DND-41 (cell line): ENCODE data around the gene EFHD1.

Source experiments
- ATAC-seq: fragments of 200-7000 bp; cut with Tn5 transposase; 3 replicates; pipeline ENCODE4 v1.9.1; 2021; ENCODE audit warnings: low read depth; ENCODE audit not compliant: insufficient read depth
- DNase-seq: peaks from one replicate; pipeline ENCODE4 v3.0.0-alpha.2; 2020
- H2AFZ ChIP-seq: 2 replicates; pipeline ENCODE4 v1.6.0; 2012; ENCODE audit warnings: low read depth, low read length
- H3K27ac ChIP-seq: 2 replicates; pipeline ENCODE4 v1.5.1; 2012; ENCODE audit warnings: low read length, inconsistent platforms
- H3K27me3 ChIP-seq: fragments of 200-600 bp; sonication (generic); 2 replicates; pipeline ENCODE4 v1.6.0; 2012; ENCODE audit warnings: low read length, mild to moderate bottlenecking, inconsistent platforms; ENCODE audit not compliant: insufficient read depth, poor library complexity
- H3K36me3 ChIP-seq: 2 replicates; pipeline ENCODE4 v1.5.1; 2012; ENCODE audit warnings: low read length, inconsistent platforms; ENCODE audit not compliant: insufficient read depth
- H3K4me1 ChIP-seq: 2 replicates; pipeline ENCODE4 v1.5.1; 2012; ENCODE audit warnings: mild to moderate bottlenecking, low read length; ENCODE audit not compliant: insufficient read depth
- H3K4me2 ChIP-seq: 2 replicates; pipeline ENCODE4 v1.6.0; 2012; ENCODE audit warnings: mild to moderate bottlenecking, moderate library complexity, low read length, inconsistent platforms; ENCODE audit not compliant: insufficient read depth
- H3K4me3 ChIP-seq, 2 experiments: fragments of 200-600 bp in 1 of 2; shearing (Covaris generic) in 1 of 2; 2 replicates each; pipeline ENCODE4 v1.5.1; 2012 to 2016; ENCODE audit warnings: inconsistent platforms in 2 of 2, low read length in 2 of 2, mild to moderate bottlenecking in 2 of 2, low read depth in 1 of 2, moderate library complexity in 1 of 2
- H3K79me2 ChIP-seq: 2 replicates; pipeline ENCODE4 v1.6.0; 2012; ENCODE audit warnings: low read length, inconsistent platforms; ENCODE audit not compliant: insufficient read depth
- H3K9ac ChIP-seq: 2 replicates; pipeline ENCODE4 v1.6.0; 2012; ENCODE audit warnings: low read depth, mild to moderate bottlenecking, inconsistent platforms, low read length, moderate library complexity
- H3K9me3 ChIP-seq: 2 replicates; pipeline ENCODE4 v1.5.1; 2012; ENCODE audit warnings: low read length, moderate library complexity, mild to moderate bottlenecking, inconsistent platforms; ENCODE audit not compliant: insufficient read depth, severe bottlenecking
- H4K20me1 ChIP-seq: 2 replicates; pipeline ENCODE4 v1.6.0; 2012; ENCODE audit warnings: low read length; ENCODE audit not compliant: insufficient read depth
- EZH2 ChIP-seq: IDR thresholded peaks from 3 replicates; pipeline ENCODE4 v1.6.1; 2012; ENCODE audit warnings: borderline replicate concordance, low read depth, mild to moderate bottlenecking, moderate library complexity, low read length, inconsistent platforms; ENCODE audit not compliant: severe bottlenecking
- TF ChIP-seq, protein P1 (sequence below): IDR thresholded peaks from 2 replicates; pipeline ENCODE4 v1.5.1; 2012; ENCODE audit warnings: borderline replicate concordance, low read length, moderate library complexity, mild to moderate bottlenecking; ENCODE audit not compliant: poor library complexity, severe bottlenecking; ENCODE audit errors: extremely low read depth

EFHD1 gene

DNA sequence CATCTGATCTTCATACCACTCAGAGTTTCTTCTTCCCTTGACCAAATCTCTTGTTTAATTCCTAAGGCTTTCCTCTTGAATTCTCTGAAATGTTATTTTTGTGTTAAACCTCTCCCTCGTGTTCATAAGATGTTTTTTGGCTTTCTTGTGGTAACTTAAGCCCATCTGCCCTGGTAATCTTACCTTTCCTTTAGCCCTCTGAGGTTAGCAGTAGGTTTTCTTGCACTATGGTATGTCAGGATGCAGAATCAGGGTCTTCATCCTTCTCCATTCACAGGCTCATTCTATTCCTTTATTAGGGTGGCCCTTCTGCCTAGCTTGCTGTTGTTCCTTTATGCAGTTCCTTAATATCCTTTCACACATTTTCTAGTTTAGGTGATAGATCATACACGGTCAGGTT, 87.9 kb downstream of the EFHD1 start:
- Histone ChIP-seq H3K36me3 (peaks cover 63% of the 10 kb centered on the region), H4K20me1 (peaks cover 39% of the 10 kb centered on the region), H3K27ac (no peak overlapping the region), H3K4me1 (no peaks in the 10 kb centered on the region), H3K9me3 (no peaks in the 10 kb centered on the region), H3K4me2 (no peak overlapping the region), H3K4me3 (no peak overlapping the region), H3K79me2 (peaks cover 95% of the 10 kb centered on the region), H3K27me3 (no peaks in the 10 kb centered on the region), H3K9ac (no peak overlapping the region), H2AFZ (no peak overlapping the region)
- ATAC-seq (no peak), DNase-seq (no peak)
- TF ChIP-seq, protein P1, sequence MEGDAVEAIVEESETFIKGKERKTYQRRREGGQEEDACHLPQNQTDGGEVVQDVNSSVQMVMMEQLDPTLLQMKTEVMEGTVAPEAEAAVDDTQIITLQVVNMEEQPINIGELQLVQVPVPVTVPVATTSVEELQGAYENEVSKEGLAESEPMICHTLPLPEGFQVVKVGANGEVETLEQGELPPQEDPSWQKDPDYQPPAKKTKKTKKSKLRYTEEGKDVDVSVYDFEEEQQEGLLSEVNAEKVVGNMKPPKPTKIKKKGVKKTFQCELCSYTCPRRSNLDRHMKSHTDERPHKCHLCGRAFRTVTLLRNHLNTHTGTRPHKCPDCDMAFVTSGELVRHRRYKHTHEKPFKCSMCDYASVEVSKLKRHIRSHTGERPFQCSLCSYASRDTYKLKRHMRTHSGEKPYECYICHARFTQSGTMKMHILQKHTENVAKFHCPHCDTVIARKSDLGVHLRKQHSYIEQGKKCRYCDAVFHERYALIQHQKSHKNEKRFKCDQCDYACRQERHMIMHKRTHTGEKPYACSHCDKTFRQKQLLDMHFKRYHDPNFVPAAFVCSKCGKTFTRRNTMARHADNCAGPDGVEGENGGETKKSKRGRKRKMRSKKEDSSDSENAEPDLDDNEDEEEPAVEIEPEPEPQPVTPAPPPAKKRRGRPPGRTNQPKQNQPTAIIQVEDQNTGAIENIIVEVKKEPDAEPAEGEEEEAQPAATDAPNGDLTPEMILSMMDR = no peak

DNA sequence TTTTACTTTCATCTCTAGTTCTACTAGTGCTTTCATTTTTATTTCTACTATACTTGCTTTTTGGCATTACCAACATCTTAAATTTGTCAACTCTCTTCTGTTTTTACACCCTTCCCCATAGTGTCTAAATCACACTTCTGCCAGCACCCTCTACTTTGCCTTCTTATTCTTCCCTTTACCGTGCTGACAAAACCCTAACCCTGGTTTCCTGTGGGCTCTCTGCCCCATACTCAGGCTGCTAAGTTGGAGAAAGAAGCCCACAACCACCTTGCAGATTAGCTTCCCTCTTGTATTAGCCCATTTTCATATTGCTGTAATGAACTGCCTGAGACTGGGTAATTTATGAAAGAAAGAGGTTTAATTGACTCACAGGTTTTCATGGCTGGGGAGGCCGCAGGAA, 88.5 kb downstream of the EFHD1 start:
- peaks cover 37% of the 10 kb centered on the region for H4K20me1 ChIP-seq
- no peak overlapping the region for H2AFZ ChIP-seq
- H3K27me3 ChIP-seq = no peaks in the 10 kb centered on the region
- no peaks in the 10 kb centered on the region for H3K9me3 ChIP-seq
- TF ChIP-seq, protein P1 = no peak
- TF ChIP-seq EZH2 = no peak
- no peak overlapping the region for H3K9ac ChIP-seq
- H3K4me3 ChIP-seq = no peak overlapping the region
- no peak overlapping the region for H3K4me2 ChIP-seq
- ATAC-seq = peak; percentile 58; the same call in 1 of the 3 replicates
- no peaks in the 10 kb centered on the region for H3K4me1 ChIP-seq
- DNase-seq = no peak
- no peak overlapping the region for H3K27ac ChIP-seq
- peaks cover 93% of the 10 kb centered on the region for H3K79me2 ChIP-seq
- peaks cover 58% of the 10 kb centered on the region for H3K36me3 ChIP-seq

DNA sequence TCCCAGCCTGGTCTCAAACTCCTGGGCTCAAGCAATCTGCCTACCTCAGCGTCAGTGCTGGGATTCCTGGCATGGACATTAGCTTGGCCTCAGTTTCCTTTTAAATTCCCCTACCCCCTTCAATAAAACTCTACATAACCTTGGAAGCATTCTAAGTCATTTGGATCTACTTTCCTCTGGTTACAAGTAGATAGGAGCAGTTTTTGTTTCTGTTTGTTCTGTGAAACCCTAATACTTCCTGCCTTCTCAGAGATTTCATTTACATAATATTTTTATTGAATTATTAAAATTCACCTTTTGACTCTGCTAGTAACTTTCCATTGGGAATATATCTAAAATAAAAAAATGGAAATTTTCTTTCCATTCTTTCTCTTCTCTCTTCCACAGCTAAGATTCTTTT, 89.6 kb downstream of the EFHD1 start:
- no peak overlapping the region for H2AFZ ChIP-seq
- H3K79me2 ChIP-seq = peaks cover 92% of the 10 kb centered on the region
- H3K9ac ChIP-seq = no peak overlapping the region
- H3K4me3 ChIP-seq = no peak overlapping the region
- peaks cover 53% of the 10 kb centered on the region for H3K36me3 ChIP-seq
- H3K9me3 ChIP-seq = no peaks in the 10 kb centered on the region
- no peak overlapping the region for H3K27ac ChIP-seq
- ATAC-seq (no peak), DNase-seq (no peak)
- H3K27me3 ChIP-seq = no peaks in the 10 kb centered on the region
- H3K4me2 ChIP-seq = no peak overlapping the region
- no peaks in the 10 kb centered on the region for H3K4me1 ChIP-seq
- TF ChIP-seq, protein P1 = no peak
- TF ChIP-seq EZH2 = no peak
- H4K20me1 ChIP-seq = peaks cover 39% of the 10 kb centered on the region

DNA sequence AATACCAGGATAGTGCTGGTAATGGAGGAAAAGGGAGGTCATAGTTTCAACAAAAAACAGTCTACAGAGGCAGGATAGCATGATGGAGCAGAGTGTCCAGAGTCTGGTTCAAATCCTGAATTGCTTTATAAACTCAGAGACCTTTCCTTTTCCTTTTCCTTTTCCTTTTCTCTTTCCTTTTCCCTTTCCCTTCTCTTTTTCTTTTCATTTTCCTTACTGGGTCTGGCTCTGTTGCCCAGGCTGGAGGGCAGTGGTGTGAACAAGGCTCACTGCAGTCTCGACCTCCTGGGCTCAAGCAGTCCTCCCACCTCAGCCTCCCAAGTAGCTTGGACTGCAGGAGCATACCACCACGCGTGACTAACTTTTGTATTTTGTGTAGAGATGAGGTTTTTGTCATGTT, 95.4 kb downstream of the EFHD1 start:
- DNase-seq (no peak), ATAC-seq (no peak)
- H3K9me3 ChIP-seq = no peaks in the 10 kb centered on the region
- H3K27ac ChIP-seq = no peak overlapping the region
- TF ChIP-seq, protein P1 = no peak
- TF ChIP-seq EZH2 = no peak
- H3K4me2 ChIP-seq = no peak overlapping the region
- no peak overlapping the region for H3K4me3 ChIP-seq
- no peak overlapping the region for H2AFZ ChIP-seq
- no peaks in the 10 kb centered on the region for H3K27me3 ChIP-seq
- peaks cover 56% of the 10 kb centered on the region for H3K36me3 ChIP-seq
- H3K4me1 ChIP-seq = no peaks in the 10 kb centered on the region
- H3K9ac ChIP-seq = no peak overlapping the region
- peaks cover 85% of the 10 kb centered on the region for H3K79me2 ChIP-seq
- peaks cover 25% of the 10 kb centered on the region for H4K20me1 ChIP-seq
